Lung microvascular endothelial cell (primary cell): ENCODE measurements around the gene TBX15. TPM values are rescaled to one million over a fixed set of nuclear protein-coding genes. Genes with fewer than 3 reads are reported as not detected.

Experiments used
- DNase-seq, 2 donors: peaks; one replicate each; pipeline versions ENCODE4 v3.0.0 to v3.0.0-alpha.2; 2010; ENCODE audit warnings: low read depth in 2 of 2
- total RNA-seq: library from RNA; depleted of rRNA; stranded (reverse); fragments of >200 nt; gene quantifications from 2 replicates; pipeline ENCODE4 v1.2.1, GENCODE V29; 2014

TBX15 gene
- under 0.01 and 4.1 TPM in 2 replicates for total RNA-seq

GRCh38 chr1:118988186-118989005 lies at the start of gene TBX15:
TSS of gene TBX15 (minus strand) at chr1:118988343. CDS start at chr1:118987795, 548 bp downstream.
- no peak for DNase-seq

DNA sequence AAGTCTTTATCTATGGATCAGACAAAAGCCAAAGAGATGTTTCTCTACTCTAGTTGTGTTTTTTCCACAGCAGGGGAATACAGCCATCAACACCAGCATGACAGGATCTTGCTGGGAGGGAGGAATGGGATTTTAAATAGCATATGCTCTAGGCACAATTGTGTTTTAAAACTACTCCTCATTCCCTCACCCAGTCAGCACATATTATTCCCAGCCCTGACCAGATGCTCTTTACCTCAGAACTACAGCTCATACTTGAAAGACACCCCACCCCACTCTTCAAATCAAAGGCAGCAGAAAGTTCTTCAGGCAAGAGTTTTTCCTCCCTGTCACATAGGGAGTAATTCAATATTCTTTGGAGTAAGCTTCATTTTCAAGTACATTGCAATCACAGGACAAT lies 46.2 kb upstream of the TBX15 start:
- DNase-seq = no peak

- no peak for DNase-seq
Measured at GRCh38 chr1:119032986-119033385, 44.8 kb upstream of the TBX15 start.

DNA sequence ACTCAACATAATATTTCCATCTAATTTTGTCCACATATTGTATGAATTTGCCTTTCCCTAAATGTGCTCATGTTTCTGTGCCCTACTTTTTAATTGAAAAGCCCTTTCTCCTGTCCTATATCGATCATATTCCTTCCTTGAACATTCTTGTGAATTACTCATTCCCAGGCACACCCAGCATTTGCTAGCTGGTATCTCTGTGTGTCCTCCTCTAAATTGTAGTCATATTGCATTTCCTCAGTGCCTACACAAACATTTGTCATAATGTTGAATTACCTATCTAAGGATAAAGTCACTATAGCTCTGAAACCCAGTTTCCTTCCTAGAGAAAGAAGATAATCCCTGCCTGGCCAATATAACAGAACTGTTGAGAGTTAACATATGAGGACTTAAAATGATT lies 39.6 kb upstream of the TBX15 start:
- DNase-seq = no peak

GRCh38 chr1:119026956-119027355 lies 38.8 kb upstream of the TBX15 start:
- DNase-seq = no peak

DNA sequence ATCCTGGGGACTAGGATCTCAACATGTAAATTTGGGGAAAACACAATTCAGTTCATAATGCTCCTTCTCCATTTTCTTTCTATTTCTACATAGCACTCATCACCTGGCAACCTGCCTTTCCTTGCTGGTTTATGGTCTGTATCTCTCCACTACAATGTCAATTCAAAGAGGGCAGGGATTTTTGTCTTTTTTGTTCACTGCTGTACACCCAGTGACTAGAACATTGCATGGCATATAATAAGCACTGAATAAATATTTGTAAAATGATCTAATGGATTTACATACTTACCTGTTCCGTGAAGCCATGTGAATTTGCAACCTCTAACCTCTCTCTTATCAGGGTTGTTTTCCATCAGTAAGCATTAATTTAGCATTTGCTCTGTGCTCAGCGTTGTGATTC lies 27.4 kb upstream of the TBX15 start:
- DNase-seq = no peak

DNA sequence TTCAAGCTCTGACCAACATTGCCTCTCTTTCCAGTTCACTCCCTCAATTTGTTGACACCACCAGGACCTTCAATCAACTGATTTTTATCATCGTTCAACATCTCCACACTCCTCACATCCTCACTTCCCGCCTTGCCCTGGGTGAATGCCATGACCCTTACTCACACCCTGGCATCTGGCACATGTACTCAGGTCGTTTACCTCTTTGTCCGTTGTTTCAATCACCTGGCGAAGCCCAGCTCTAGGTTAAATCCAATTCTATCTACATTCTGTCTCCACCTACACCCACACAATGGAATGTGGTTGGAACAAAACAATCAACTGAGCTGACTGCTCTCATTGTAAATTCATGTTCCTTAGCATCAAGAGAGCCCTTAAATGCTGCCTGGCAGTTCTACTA lies 24.2 kb upstream of the TBX15 start:
- DNase-seq = no peak

DNA sequence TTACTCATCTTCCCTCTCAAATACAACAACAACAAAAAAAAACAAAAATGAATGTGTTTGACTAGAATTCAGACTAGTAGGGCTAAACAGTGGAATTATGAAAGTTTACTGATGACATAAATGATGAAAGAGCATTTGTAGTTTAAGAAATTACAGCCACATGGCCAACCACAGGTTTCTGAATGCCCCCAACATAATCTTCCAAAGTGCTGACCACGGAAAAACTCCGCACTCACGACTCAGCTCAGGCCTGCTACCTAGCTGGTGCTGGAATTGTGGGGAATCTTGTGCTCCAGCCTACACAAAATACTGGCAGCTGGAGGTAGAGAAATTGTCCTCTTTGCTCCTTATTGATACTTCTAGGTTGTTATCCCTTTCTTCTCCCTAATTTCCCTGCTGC lies 23.6 kb upstream of the TBX15 start:
- DNase-seq = no peak

DNA sequence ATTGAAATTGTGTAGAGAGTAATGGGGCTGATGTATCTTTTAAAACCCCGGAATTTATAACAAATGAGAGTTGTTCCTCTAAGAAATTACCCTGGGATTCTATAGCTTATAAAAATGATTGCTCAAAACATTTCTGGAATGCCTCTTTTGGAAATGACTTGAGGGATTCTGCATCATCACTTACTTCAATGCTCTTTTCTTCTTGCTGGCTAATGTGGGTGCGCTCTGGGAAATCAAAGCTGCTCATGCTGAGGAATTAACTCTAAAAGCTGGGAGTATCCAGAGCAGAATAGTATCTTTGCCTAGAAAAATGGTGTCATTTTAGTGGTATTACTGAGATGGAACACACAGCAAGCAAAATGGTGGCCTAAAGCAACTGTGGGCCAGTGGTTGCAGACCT lies 23.0 kb upstream of the TBX15 start:
- DNase-seq = no peak

- no peak for DNase-seq
Measured at GRCh38 chr1:119010201-119010600, 22.1 kb upstream of the TBX15 start.

DNA sequence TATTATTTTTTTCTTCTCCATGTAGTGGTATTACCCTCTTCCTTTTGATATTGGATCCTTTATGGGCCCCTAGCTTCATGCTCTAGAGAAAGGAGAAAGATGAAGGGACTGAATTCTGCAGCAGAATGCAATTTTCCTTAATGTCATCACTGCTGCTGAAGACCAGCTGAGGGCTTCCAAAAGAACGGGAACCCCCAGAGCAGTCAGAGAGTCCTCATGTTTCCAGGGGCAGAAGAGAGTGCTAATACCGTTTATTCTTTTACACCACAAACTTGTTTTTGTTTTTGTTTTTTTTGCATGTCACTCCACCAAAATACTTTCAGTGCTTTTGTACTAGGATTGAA lies 21.1 kb upstream of the TBX15 start:
- DNase-seq = no peak

GRCh38 chr1:119008483-119009311 lies 20.6 kb upstream of the TBX15 start:
- DNase-seq = peak; percentile 67 to 73

- no peak for DNase-seq
Measured at GRCh38 chr1:119007670-119008482, 19.7 kb upstream of the TBX15 start.

DNA sequence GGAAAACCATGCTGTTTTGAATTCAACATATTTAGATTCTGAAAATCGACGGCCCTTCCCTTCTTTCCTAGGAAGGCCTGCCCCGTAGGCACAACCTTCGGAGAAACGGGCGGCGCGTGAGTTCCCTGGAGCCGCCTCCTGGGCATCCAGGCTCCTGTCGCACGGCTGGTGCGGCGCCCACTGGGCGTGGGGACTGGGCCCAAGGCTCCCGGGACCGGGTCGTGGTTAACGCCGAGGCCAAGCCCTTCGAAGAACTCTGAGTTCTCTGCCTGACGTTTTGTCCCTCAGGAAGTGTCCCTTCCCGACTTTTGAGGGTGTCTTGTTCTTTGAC lies 19.2 kb upstream of the TBX15 start:
- DNase-seq = no peak

DNA sequence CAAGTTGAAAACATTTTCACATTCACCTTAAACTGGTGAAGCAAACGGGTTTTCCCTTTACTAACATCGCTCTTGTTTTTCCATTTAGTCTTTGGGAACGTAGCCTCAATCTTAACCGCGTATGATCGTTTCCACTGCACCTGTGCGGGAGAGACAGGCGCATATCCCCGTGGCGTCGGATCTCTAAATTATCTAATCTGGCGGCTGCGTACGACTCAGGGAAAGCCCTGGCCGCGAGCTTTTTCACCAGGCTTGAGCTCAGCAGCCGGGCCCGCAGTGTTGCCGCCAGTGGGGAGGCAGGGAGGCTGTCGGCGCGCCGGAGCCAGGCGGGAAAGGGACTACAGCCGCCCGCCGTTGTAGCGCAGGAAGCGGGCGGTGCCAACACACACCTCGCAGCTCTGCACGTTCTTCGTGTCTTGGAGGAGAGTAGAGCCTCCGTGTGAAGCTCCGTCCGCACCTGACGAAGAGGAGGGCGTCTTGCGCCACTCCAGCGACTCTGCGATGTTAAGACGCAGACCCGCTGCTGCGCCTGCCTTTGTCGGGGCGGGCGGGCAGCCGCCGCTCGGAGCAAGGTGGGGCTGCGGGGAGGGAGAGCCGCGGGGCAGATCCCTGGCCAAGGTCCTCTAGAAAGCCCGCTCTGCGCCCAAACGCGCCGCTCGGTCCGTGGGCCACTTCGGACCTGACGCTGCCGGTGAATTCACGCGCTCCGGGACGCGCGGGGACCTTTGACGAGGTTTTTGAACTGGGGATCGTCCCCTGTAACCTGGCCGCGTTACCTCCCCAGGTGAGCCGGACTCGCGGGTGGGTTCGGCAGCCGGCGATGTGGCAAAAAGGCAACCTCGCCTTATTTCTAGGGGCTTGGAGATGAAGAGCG lies 18.5 kb upstream of the TBX15 start:
- DNase-seq = no peak

DNA sequence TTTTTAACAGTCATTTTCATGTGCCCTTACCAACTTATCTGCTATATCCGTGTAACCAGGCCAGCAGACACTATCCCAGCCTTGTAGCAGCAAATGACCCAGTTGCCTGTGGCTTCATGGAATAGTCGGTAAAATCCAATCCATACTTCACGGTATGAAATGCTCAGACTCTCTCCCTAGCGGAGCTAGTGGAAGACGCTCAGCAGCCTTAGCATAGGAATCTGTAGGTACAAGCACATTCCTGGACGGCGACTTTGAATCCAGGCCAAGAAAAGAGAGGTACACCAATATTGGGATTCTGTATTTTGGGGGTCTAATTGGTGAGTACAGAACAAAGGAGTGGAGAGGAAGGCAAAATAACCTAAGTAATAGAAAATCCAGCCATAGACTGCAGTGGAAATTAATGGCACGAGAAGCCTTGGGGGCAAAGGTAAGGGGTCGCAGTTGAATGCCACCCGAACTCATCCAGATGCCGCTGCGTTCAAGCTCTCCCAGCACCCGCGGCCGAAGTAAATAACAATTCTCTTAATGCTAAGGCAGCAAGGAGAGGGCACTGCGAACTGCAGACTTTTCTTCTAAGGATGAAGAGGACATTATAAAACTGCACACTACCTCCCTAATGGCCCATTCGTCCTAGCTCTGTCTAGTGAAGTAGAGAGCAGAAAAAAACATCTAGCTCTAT lies 17.7 kb upstream of the TBX15 start:
- no peak for DNase-seq

DNA sequence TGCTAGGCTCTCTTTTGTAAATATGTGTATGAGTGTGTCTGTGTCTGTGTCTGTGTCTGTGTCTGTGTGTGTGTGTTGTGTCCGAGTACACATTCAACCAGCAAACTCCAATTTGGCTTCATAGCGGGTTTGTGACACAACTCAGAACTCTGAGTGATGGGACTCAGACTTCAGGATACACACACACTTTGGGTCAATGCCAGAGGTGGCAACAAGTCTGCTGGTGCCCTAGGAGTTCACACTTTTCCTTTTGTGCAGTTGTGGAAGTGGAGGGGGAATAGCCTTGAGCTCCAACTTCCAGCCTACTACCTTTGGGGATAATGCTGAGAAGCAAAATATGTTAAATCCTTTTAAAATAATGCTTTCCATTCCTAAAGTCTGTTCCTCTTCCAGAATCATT lies 16.6 kb upstream of the TBX15 start:
- DNase-seq = no peak

DNA sequence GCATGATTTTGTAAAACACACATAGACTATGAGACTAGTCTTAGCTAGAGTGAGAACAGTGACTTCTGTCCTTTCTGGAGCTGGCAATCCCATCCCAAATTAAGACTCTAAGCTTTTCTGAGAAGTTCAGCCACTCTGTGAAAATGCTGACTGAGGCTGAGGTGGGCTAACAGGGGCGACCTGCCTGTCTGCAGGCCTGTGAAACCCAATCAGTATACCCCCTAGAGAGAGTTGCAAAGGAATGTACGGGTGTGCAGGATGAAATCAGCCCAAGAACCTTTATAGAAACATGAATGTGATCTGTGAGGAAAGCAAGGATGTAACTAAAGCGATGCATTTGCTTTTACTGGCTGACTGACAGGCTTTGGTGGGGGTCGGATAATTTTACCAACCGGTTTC lies 16.0 kb upstream of the TBX15 start:
- DNase-seq = no peak

GRCh38 chr1:119003413-119004128 lies 15.4 kb upstream of the TBX15 start:
- DNase-seq = no peak
